ENCODE data around the gene MAGEA2B.
"Not testable (repeated sequence)": the region's sequence is repeated elsewhere in the genome, so short reads cannot be mapped to it uniquely, and the experiment has no call there.

The MAGEA2B gene

GRCh38 chrX:152759544-152759943, 45.1 kb downstream of the MAGEA2B start:
- not testable (repeated sequence) for DNase-seq

- DNase-seq: not testable (repeated sequence)
These were observed 47.2 kb downstream of the MAGEA2B start for GRCh38 chrX:152761582-152761981.

GRCh38 chrX:152766562-152766961, 52.1 kb downstream of the MAGEA2B start:
- not testable (repeated sequence) for DNase-seq
